Spleen (tissue), 7 donors: Measurements from ENCODE around the gene GOSR1.

Source experiments
- POLR2A ChIP-seq, 3 donors: fragments of 450-650 bp; IDR thresholded peaks; one replicate each; pipeline ENCODE4 v1.5.1; 2017; ENCODE audit warnings: antibody characterized with exemption in 3 of 3, mild to moderate bottlenecking in 1 of 3
- POLR2AphosphoS5 ChIP-seq, 3 donors: sonication (generic); formaldehyde crosslinking; IDR thresholded peaks; one replicate each; pipeline ENCODE4 v1.5.1; 2017; ENCODE audit warnings: antibody characterized with exemption in 3 of 3
- TF ChIP-seq, protein P1 (sequence below), 11 experiments: fragments of 200-600 bp in 7 of 11; fragments of 450-650 bp in 4 of 11; sonication (generic) in 4 of 11; IDR thresholded peaks in 8 of 11; conservative IDR thresholded peaks in 3 of 11; 1 replicate in 7 of 11; 2 replicates in 4 of 11; pipeline versions ENCODE4 v1.4.0 to v1.8.0; 2016 to 2021; ENCODE audit warnings: antibody characterized with exemption in 11 of 11, inconsistent platforms in 4 of 11, mild to moderate bottlenecking in 1 of 11
- donor health status: DM: no; HTN: no; CAD: no; lungs with moderate emphysema.
- donor health status: DM: no; HTN: no; CAD: no.
- donor health status: DM: no; HTN: no; CAD: no.

- TF ChIP-seq, protein P1, sequence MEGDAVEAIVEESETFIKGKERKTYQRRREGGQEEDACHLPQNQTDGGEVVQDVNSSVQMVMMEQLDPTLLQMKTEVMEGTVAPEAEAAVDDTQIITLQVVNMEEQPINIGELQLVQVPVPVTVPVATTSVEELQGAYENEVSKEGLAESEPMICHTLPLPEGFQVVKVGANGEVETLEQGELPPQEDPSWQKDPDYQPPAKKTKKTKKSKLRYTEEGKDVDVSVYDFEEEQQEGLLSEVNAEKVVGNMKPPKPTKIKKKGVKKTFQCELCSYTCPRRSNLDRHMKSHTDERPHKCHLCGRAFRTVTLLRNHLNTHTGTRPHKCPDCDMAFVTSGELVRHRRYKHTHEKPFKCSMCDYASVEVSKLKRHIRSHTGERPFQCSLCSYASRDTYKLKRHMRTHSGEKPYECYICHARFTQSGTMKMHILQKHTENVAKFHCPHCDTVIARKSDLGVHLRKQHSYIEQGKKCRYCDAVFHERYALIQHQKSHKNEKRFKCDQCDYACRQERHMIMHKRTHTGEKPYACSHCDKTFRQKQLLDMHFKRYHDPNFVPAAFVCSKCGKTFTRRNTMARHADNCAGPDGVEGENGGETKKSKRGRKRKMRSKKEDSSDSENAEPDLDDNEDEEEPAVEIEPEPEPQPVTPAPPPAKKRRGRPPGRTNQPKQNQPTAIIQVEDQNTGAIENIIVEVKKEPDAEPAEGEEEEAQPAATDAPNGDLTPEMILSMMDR (IDR thresholded peaks at IDR 0.05 in 8 of 11, conservative IDR thresholded peaks at IDR 0.05 in 3 of 11), result no peak
- no peak for TF ChIP-seq POLR2A (IDR thresholded peaks at IDR 0.05)
- no peak for TF ChIP-seq POLR2AphosphoS5 (IDR thresholded peaks at IDR 0.05)
Observed at GRCh38 chr17:30552994-30553566, 75.9 kb downstream of the GOSR1 start.
